Ishikawa (cell line): Measurements from ENCODE around the gene INPP4B.

ENCODE experiments used
- CEBPB ChIP-seq: IDR thresholded peaks from 2 replicates; pipeline ENCODE4 v1.6.1; 2012
- CREB1 ChIP-seq: IDR thresholded peaks from 2 replicates; pipeline ENCODE4 v1.6.1; 2012; ENCODE audit warnings: low read depth
- EGR1 ChIP-seq: IDR thresholded peaks from 2 replicates; pipeline ENCODE4 v1.6.1; 2012
- EP300 ChIP-seq: IDR thresholded peaks from 2 replicates; pipeline ENCODE4 v1.6.1; 2012; ENCODE audit warnings: borderline replicate concordance
- FOXM1 ChIP-seq: IDR thresholded peaks from 2 replicates; pipeline ENCODE4 v1.6.1; 2012; ENCODE audit warnings: low read depth, borderline replicate concordance
- RAD21 ChIP-seq: IDR thresholded peaks from 2 replicates; pipeline ENCODE4 v1.6.1; 2012; ENCODE audit warnings: low read depth
- TAF1 ChIP-seq: IDR thresholded peaks from 2 replicates; pipeline ENCODE4 v1.6.1; 2012; ENCODE audit warnings: low read depth, mild to moderate bottlenecking
- TCF12 ChIP-seq: IDR thresholded peaks from 2 replicates; pipeline ENCODE4 v1.6.1; 2012; ENCODE audit warnings: low read depth
- TEAD4 ChIP-seq: IDR thresholded peaks from 2 replicates; pipeline ENCODE4 v1.6.1; 2012
- YY1 ChIP-seq: IDR thresholded peaks from 2 replicates; pipeline ENCODE4 v1.6.1; 2012; ENCODE audit warnings: low read depth
- ZBTB7A ChIP-seq: IDR thresholded peaks from 2 replicates; pipeline ENCODE4 v1.6.1; 2012; ENCODE audit warnings: low read depth
- TF ChIP-seq, protein P1 (sequence below): IDR thresholded peaks from 2 replicates; pipeline ENCODE4 v1.6.1; 2012; ENCODE audit warnings: low read depth, mild to moderate bottlenecking
- TF ChIP-seq, protein P2 (sequence below): IDR thresholded peaks from 2 replicates; pipeline ENCODE4 v1.6.1; 2012
- TF ChIP-seq, protein P3 (sequence below): IDR thresholded peaks from 2 replicates; pipeline ENCODE4 v1.6.1; 2012

DNA sequence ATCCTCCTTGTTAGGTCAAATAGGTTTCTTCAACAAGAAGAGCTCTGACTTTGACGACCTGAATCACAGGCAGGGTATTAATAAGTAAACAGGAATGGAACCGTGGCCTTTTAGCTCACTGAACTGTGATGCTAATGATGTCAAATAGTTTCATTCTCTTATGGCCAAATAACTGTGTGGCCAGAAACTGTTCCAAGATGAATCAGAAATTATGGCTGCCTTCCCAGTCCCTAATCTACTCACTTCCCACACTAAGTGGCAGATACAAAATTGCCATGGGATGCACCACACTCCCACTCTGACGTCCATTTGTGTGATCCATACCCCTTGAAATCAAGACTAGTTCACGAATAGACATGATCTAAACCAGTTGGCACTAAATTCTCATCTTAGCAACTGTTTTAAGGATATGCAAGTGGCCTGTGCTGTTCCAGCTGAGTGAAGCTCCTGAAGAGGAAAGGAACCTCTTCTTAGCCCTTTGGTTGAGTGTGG lies 754.4 kb downstream of the INPP4B start:
- TF ChIP-seq CEBPB, result 0 out of 2 replicates have a peak, but pooled peaks have one; percentile 4
- no peak for TF ChIP-seq ZBTB7A
- TF ChIP-seq TEAD4, result peak; percentile 93
- TF ChIP-seq EP300, result peak; percentile 95
- TF ChIP-seq EGR1, result no peak
- TF ChIP-seq RAD21, result no peak
- peak; percentile 66; the same call in 1 of the 2 replicates for TF ChIP-seq YY1
- TF ChIP-seq TAF1, result no peak
- peak; percentile 90 for TF ChIP-seq FOXM1
- TF ChIP-seq, protein P1, sequence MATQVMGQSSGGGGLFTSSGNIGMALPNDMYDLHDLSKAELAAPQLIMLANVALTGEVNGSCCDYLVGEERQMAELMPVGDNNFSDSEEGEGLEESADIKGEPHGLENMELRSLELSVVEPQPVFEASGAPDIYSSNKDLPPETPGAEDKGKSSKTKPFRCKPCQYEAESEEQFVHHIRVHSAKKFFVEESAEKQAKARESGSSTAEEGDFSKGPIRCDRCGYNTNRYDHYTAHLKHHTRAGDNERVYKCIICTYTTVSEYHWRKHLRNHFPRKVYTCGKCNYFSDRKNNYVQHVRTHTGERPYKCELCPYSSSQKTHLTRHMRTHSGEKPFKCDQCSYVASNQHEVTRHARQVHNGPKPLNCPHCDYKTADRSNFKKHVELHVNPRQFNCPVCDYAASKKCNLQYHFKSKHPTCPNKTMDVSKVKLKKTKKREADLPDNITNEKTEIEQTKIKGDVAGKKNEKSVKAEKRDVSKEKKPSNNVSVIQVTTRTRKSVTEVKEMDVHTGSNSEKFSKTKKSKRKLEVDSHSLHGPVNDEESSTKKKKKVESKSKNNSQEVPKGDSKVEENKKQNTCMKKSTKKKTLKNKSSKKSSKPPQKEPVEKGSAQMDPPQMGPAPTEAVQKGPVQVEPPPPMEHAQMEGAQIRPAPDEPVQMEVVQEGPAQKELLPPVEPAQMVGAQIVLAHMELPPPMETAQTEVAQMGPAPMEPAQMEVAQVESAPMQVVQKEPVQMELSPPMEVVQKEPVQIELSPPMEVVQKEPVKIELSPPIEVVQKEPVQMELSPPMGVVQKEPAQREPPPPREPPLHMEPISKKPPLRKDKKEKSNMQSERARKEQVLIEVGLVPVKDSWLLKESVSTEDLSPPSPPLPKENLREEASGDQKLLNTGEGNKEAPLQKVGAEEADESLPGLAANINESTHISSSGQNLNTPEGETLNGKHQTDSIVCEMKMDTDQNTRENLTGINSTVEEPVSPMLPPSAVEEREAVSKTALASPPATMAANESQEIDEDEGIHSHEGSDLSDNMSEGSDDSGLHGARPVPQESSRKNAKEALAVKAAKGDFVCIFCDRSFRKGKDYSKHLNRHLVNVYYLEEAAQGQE, result no peak
- TF ChIP-seq, protein P2, sequence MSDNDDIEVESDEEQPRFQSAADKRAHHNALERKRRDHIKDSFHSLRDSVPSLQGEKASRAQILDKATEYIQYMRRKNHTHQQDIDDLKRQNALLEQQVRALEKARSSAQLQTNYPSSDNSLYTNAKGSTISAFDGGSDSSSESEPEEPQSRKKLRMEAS, result no peak
- TF ChIP-seq, protein P3, sequence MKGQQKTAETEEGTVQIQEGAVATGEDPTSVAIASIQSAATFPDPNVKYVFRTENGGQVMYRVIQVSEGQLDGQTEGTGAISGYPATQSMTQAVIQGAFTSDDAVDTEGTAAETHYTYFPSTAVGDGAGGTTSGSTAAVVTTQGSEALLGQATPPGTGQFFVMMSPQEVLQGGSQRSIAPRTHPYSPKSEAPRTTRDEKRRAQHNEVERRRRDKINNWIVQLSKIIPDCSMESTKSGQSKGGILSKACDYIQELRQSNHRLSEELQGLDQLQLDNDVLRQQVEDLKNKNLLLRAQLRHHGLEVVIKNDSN, result 0 out of 2 replicates have a peak, but pooled peaks have one; percentile 3
- TF ChIP-seq CREB1, result peak; percentile 63; the same call in 1 of the 2 replicates
- peak; percentile 86 for TF ChIP-seq TCF12
